ENCODE measurements around the gene MYMX. TPM values are rescaled to one million over a fixed set of nuclear protein-coding genes. Genes with fewer than 3 reads are reported as not detected.

The MYMX gene
- total and polyA plus RNA-seq, 7 experiments from 2014 or later: not detected

GRCh38 chr6:44172731-44173500 is 43.8 kb upstream of the MYMX start:
- Histone ChIP-seq H3K27me3 (ENCODE audit: control insufficient read depth in 2 of 2, insufficient read depth in 2 of 2, low read length in 2 of 2) (no peaks in the 10 kb centered on the region), H3K27ac (ENCODE audit: low read depth, low read length) (no peak overlapping the region), H3K36me3 (ENCODE audit: control insufficient read depth in 2 of 3, insufficient read depth in 3 of 3, low read length in 3 of 3) (no peaks in the 10 kb centered on the region), H3K4me3 (ENCODE audit: low read length) (no peak overlapping the region), H3K9me3 (ENCODE audit: control insufficient read depth in 2 of 3, low read length in 3 of 3) (no peaks in the 10 kb centered on the region), H3K4me1 (ENCODE audit: control insufficient read depth in 2 of 2, insufficient read depth in 2 of 2, low read length in 2 of 2) (no peaks in the 10 kb centered on the region)
- ChIA-PET CTCF (interaction anchor here (0.7 to 2.9 kb wide), 12 partner anchors 9 to 166 kb away, joined by 3 to 13 read pairs (median 4); partner anchors contain the start of genes SLC29A1 and SLC35B2), POLR2A (interaction anchor here (1.1 kb wide), 1 partner anchor 75 kb away, joined by 4 read pairs; no protein-coding TSS in a partner anchor)
- no peaks in the 10 kb centered on the region for H3K36me3 Mint-ChIP-seq
- peaks cover 0 to 18% (median 13%) of the 10 kb centered on the region in 7 donors for H3K4me1 Mint-ChIP-seq
- ATAC-seq: peak; percentile 88
- peaks cover 0 to 3% (median 0%) of the 10 kb centered on the region in 11 donors for H3K9me3 Mint-ChIP-seq
- DNase-seq: peak; percentile 40 to 80 (median 62)
- H3K27me3 Mint-ChIP-seq: peaks cover 0 to 10% (median 4%) of the 10 kb centered on the region in 5 donors
- H3K27ac Mint-ChIP-seq: no peak overlapping the region
- H3K4me3 Mint-ChIP-seq: peak overlapping the region in 1 of 10 donors; percentile 60
- intact Hi-C loops (cut with micrococcal nuclease): loop anchor here (1.0 to 5.0 kb wide), 9 partner anchors 48 to 165 kb away; partner anchors contain the start of genes NFKBIE (in 1 of the 2), SLC29A1 (in 1 of the 2) and SLC35B2 (in 1 of the 2)

DNA sequence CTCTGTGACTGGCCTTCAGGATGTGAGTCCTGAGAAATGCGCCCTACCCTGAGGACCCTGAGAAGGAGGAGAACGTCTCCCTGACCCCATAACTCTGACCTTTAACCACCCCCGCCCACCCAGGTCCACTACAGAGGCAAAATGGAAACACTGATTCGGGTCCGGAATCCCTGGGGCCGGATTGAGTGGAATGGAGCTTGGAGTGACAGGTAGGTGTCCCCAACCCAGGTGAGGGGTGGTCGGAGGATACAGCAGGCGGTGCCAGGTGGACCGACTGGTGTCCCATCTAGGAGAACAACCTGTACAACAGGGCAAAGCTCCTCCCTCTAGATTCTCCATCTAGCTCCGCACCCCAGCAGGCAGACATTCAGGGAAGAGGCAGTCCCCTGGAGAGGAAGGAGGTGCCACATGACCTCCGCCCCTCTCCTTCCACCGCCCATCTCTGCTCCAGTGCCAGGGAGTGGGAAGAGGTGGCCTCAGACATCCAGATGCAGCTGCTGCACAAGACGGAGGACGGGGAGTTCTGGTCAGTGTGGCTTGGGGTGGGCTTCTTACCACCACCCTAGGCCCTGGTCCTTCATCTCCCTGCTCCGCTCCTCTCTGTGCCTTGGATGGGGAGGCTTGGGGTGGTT is 40.5 kb upstream of the MYMX start:
- H3K4me1 Mint-ChIP-seq: peaks cover 0 to 18% (median 13%) of the 10 kb centered on the region in 7 donors
- no peaks in the 10 kb centered on the region for H3K36me3 Mint-ChIP-seq
- intact Hi-C loops (cut with micrococcal nuclease): no loop called here
- DNase-seq (no peak), ATAC-seq (no peak)
- Histone ChIP-seq H3K27me3 (ENCODE audit: control insufficient read depth in 2 of 2, insufficient read depth in 2 of 2, low read length in 2 of 2) (no peaks in the 10 kb centered on the region), H3K4me3 (ENCODE audit: low read length) (no peak overlapping the region), H3K36me3 (ENCODE audit: control insufficient read depth in 2 of 3, insufficient read depth in 3 of 3, low read length in 3 of 3) (no peaks in the 10 kb centered on the region), H3K27ac (ENCODE audit: low read depth, low read length) (no peak overlapping the region), H3K9me3 (ENCODE audit: control insufficient read depth in 2 of 3, low read length in 3 of 3) (no peaks in the 10 kb centered on the region), H3K4me1 (ENCODE audit: control insufficient read depth in 2 of 2, insufficient read depth in 2 of 2, low read length in 2 of 2) (no peaks in the 10 kb centered on the region)
- peaks cover 0 to 3% (median 0%) of the 10 kb centered on the region in 11 donors for H3K9me3 Mint-ChIP-seq
- H3K4me3 Mint-ChIP-seq: peak overlapping the region in 2 of 10 donors; percentile 37 to 61
- ChIA-PET POLR2A (no interaction called here), CTCF (interaction anchor here (0.6 to 1.5 kb wide), 3 partner anchors 14 to 329 kb away, joined by 3 to 4 read pairs (median 3); no protein-coding TSS in a partner anchor)
- peak overlapping the region in 1 of 9 donors; percentile 45 for H3K27ac Mint-ChIP-seq
- peaks cover 0 to 4% (median 4%) of the 10 kb centered on the region in 5 donors for H3K27me3 Mint-ChIP-seq

GRCh38 chr6:44176762-44177509 is 39.8 kb upstream of the MYMX start:
- no peaks in the 10 kb centered on the region for H3K36me3 Mint-ChIP-seq
- CTCF ChIA-PET: interaction anchor here (1.5 kb wide), 1 partner anchor 15 kb away, joined by 4 read pairs; no protein-coding TSS in a partner anchor
- H3K4me3 Mint-ChIP-seq: peak overlapping the region in 7 of 10 donors; percentile 24 to 61 (median 37)
- Histone ChIP-seq H3K9me3 (ENCODE audit: control insufficient read depth in 2 of 3, low read length in 3 of 3) (no peaks in the 10 kb centered on the region), H3K4me1 (ENCODE audit: control insufficient read depth in 2 of 2, insufficient read depth in 2 of 2, low read length in 2 of 2) (no peaks in the 10 kb centered on the region), H3K4me3 (ENCODE audit: low read length) (no peak overlapping the region), H3K27ac (ENCODE audit: low read depth, low read length) (no peak overlapping the region), H3K36me3 (ENCODE audit: control insufficient read depth in 2 of 3, insufficient read depth in 3 of 3, low read length in 3 of 3) (no peaks in the 10 kb centered on the region), H3K27me3 (ENCODE audit: control insufficient read depth in 2 of 2, insufficient read depth in 2 of 2, low read length in 2 of 2) (no peaks in the 10 kb centered on the region)
- peaks cover 0 to 3% (median 0%) of the 10 kb centered on the region in 11 donors for H3K9me3 Mint-ChIP-seq
- intact Hi-C loops (cut with micrococcal nuclease): no loop called here
- H3K4me1 Mint-ChIP-seq: peaks cover 0 to 18% (median 13%) of the 10 kb centered on the region in 7 donors
- DNase-seq: no peak
- peak; percentile 72 for ATAC-seq
- no peak overlapping the region for H3K27ac Mint-ChIP-seq
- POLR2A ChIA-PET: no interaction called here
- H3K27me3 Mint-ChIP-seq: peaks cover 0 to 4% (median 4%) of the 10 kb centered on the region in 5 donors

GRCh38 chr6:44177691-44178423 is 38.9 kb upstream of the MYMX start:
- no peak overlapping the region for H3K27ac ChIP-seq (ENCODE audit: low read depth, low read length)
- Mint-ChIP-seq H3K36me3 (no peaks in the 10 kb centered on the region), H3K27ac (no peak overlapping the region), H3K27me3 (peaks cover 0 to 4% (median under 1%) of the 10 kb centered on the region in 5 donors), H3K9me3 (peaks cover 0 to 3% (median 0%) of the 10 kb centered on the region in 11 donors), H3K4me3 (peak overlapping the region in 2 of 10 donors; percentile 1 to 37), H3K4me1 (peaks cover 0 to 16% (median 9%) of the 10 kb centered on the region in 7 donors)
- no peaks in the 10 kb centered on the region for H3K4me1 ChIP-seq (ENCODE audit: control insufficient read depth in 2 of 2, insufficient read depth in 2 of 2, low read length in 2 of 2)
- DNase-seq (no peak), ATAC-seq (no peak)
- H3K27me3 ChIP-seq (ENCODE audit: control insufficient read depth in 2 of 2, insufficient read depth in 2 of 2, low read length in 2 of 2): no peaks in the 10 kb centered on the region
- intact Hi-C loops (cut with micrococcal nuclease): no loop called here
- no peaks in the 10 kb centered on the region for H3K9me3 ChIP-seq (ENCODE audit: control insufficient read depth in 2 of 3, low read length in 3 of 3)
- H3K4me3 ChIP-seq (ENCODE audit: low read length): no peak overlapping the region
- ChIA-PET CTCF (interaction anchor here (1.5 kb wide), 1 partner anchor 16 kb away, joined by 4 read pairs; no protein-coding TSS in a partner anchor), POLR2A (interaction anchor here (0.5 kb wide), 1 partner anchor 97 kb away, joined by 3 read pairs; no protein-coding TSS in a partner anchor)
- no peaks in the 10 kb centered on the region for H3K36me3 ChIP-seq (ENCODE audit: control insufficient read depth in 2 of 3, insufficient read depth in 3 of 3, low read length in 3 of 3)

DNA sequence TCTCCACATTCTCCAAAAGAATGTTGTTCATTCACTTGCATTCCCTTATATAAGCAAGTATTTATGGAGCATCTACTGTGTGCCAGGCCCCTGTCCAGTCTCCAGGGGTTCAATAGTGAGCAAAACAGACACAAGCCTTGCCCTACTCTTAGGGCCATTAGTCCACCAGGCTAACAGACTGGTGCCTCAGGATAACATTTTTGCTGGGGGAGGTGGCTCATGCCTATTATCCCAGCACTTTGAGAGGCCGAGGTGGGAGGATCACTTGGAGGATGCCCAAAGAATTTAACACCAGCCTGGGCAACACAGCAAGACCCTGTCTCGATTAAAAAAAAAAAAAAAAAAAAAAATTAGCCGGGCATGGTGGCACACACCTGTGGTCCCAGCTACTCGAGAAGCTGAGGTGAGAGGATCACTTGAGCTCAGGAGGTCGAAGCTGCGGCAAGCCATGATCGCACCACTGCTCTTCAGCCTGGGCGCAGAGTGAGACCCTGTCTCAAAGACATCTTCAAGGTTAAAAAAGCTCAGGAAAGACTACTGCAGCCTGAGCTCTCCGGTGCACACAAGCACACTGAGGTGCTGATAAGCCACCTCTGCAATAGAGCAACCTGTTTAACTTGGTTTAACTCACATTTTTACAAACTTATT is 38.2 kb upstream of the MYMX start:
- Mint-ChIP-seq H3K27me3 (peaks cover 0 to 4% (median 0%) of the 10 kb centered on the region in 5 donors), H3K27ac (no peak overlapping the region), H3K36me3 (no peaks in the 10 kb centered on the region), H3K4me1 (peaks cover 0 to 16% (median 8%) of the 10 kb centered on the region in 7 donors), H3K9me3 (peaks cover 0 to 3% (median 0%) of the 10 kb centered on the region in 11 donors), H3K4me3 (no peak overlapping the region)
- intact Hi-C loops (cut with micrococcal nuclease): no loop called here
- ChIA-PET CTCF (interaction anchor here (1.0 kb wide), 2 partner anchors 9 to 89 kb away, joined by 3 to 4 read pairs; no protein-coding TSS in a partner anchor), POLR2A (no interaction called here)
- Histone ChIP-seq H3K9me3 (ENCODE audit: control insufficient read depth in 2 of 3, low read length in 3 of 3) (no peaks in the 10 kb centered on the region), H3K27me3 (ENCODE audit: control insufficient read depth in 2 of 2, insufficient read depth in 2 of 2, low read length in 2 of 2) (no peaks in the 10 kb centered on the region), H3K4me1 (ENCODE audit: control insufficient read depth in 2 of 2, insufficient read depth in 2 of 2, low read length in 2 of 2) (no peaks in the 10 kb centered on the region), H3K36me3 (ENCODE audit: control insufficient read depth in 2 of 3, insufficient read depth in 3 of 3, low read length in 3 of 3) (no peaks in the 10 kb centered on the region), H3K4me3 (ENCODE audit: low read length) (no peak overlapping the region), H3K27ac (ENCODE audit: low read depth, low read length) (no peak overlapping the region)
- ATAC-seq: no peak
- DNase-seq: no peak

All from naive thymus-derived CD4-positive, alpha-beta T cell (primary cell).